HepG2 (cell line): Measurements from ENCODE around the gene DHRS4L2. TPM values are rescaled to one million over a fixed set of nuclear protein-coding genes. Genes with fewer than 3 reads are reported as not detected.

Experiments used
- ARID2 ChIP-seq: sonication (generic); formaldehyde crosslinking; IDR thresholded peaks from 2 replicates; pipeline ENCODE4 v1.8.1; 2022; ENCODE audit warnings: mild to moderate bottlenecking, missing genetic modification reagents, borderline replicate concordance
- ASH2L ChIP-seq: fragments of 300-600, 200-600 bp; sonication (generic); IDR thresholded peaks from 2 replicates; pipeline ENCODE4 v1.7.0; 2017; ENCODE audit warnings: low read depth, mild to moderate bottlenecking, moderate library complexity, mixed read lengths, low read length; ENCODE audit not compliant: insufficient read length
- CBX2 ChIP-seq, 2 experiments: fragments of 200-600 bp in 1 of 2; sonication (generic); formaldehyde crosslinking in 1 of 2; IDR thresholded peaks; 2 replicates each; pipeline versions ENCODE4 v1.7.0 to v1.8.1; 2018 to 2022; ENCODE audit warnings: low read depth in 2 of 2, low read length in 1 of 2, mild to moderate bottlenecking in 1 of 2, missing genetic modification reagents in 1 of 2
- CENPBD1 ChIP-seq: sonication (generic); formaldehyde crosslinking; IDR thresholded peaks from 2 replicates; pipeline ENCODE4 v1.8.0; 2022; ENCODE audit warnings: missing genetic modification reagents, low read depth, mild to moderate bottlenecking, borderline replicate concordance
- E2F2 ChIP-seq: sonication (generic); formaldehyde crosslinking; IDR thresholded peaks from 2 replicates; pipeline ENCODE4 v1.4.0; 2020; ENCODE audit warnings: missing genetic modification reagents, borderline replicate concordance
- FOXK2 ChIP-seq: fragments of 450-650 bp; IDR thresholded peaks from 2 replicates; pipeline ENCODE4 v1.6.1; 2016
- FOXP4 ChIP-seq: sonication (generic); formaldehyde crosslinking; IDR thresholded peaks from 2 replicates; pipeline ENCODE4 v1.4.0; 2020; ENCODE audit warnings: missing genetic modification reagents
- NCOA2 ChIP-seq: sonication (generic); formaldehyde crosslinking; IDR thresholded peaks from 2 replicates; pipeline ENCODE4 v1.8.0; 2022; ENCODE audit warnings: inconsistent platforms
- PRMT3 ChIP-seq: sonication (generic); formaldehyde crosslinking; IDR thresholded peaks from 2 replicates; pipeline ENCODE4 v1.8.1; 2022; ENCODE audit warnings: low read depth, mild to moderate bottlenecking, moderate library complexity, missing genetic modification reagents, borderline replicate concordance
- SALL2 ChIP-seq: sonication (generic); formaldehyde crosslinking; IDR thresholded peaks from 2 replicates; pipeline ENCODE4 v1.8.1; 2023; ENCODE audit warnings: mild to moderate bottlenecking, missing genetic modification reagents, inconsistent platforms
- SRSF9 ChIP-seq: fragments of 200-400 bp; formaldehyde crosslinking; IDR thresholded peaks from 2 replicates; pipeline ENCODE4 v1.6.1; 2018; ENCODE audit warnings: borderline replicate concordance, mild to moderate bottlenecking, low read depth, low read length; ENCODE audit not compliant: insufficient read depth, poor library complexity, severe bottlenecking
- TAF1 ChIP-seq: sonication (generic); formaldehyde crosslinking; IDR thresholded peaks from 2 replicates; pipeline ENCODE4 v1.4.0; 2020; ENCODE audit warnings: missing genetic modification reagents
- TGIF2 ChIP-seq: IDR thresholded peaks from 2 replicates; pipeline ENCODE4 v1.6.1; 2016; ENCODE audit warnings: control low read depth, missing compliant biosample characterization
- TMF1 ChIP-seq: sonication (generic); formaldehyde crosslinking; IDR thresholded peaks from 2 replicates; pipeline ENCODE4 v1.8.1; 2022; ENCODE audit warnings: low read depth, missing genetic modification reagents
- TP53 ChIP-seq: sonication (generic); formaldehyde crosslinking; conservative IDR thresholded peaks from 2 replicates; pipeline ENCODE4 v1.4.0; 2020; ENCODE audit warnings: missing genetic modification reagents
- ZFP90 ChIP-seq: sonication (generic); formaldehyde crosslinking; IDR thresholded peaks from 2 replicates; pipeline ENCODE4 v1.8.0; 2022; ENCODE audit warnings: missing genetic modification reagents, mild to moderate bottlenecking, inconsistent platforms, borderline replicate concordance
- ZMAT5 ChIP-seq: sonication (generic); formaldehyde crosslinking; IDR thresholded peaks from 2 replicates; pipeline ENCODE4 v1.5.0; 2020; ENCODE audit warnings: mild to moderate bottlenecking, low read depth, missing genetic modification reagents, borderline replicate concordance
- ZNF232 ChIP-seq: sonication (generic); formaldehyde crosslinking; IDR thresholded peaks from 2 replicates; pipeline ENCODE4 v1.4.0; 2020; ENCODE audit warnings: missing genetic modification reagents, borderline replicate concordance
- ZNF292 ChIP-seq: sonication (generic); formaldehyde crosslinking; IDR thresholded peaks from 2 replicates; pipeline ENCODE4 v1.8.1; 2022; ENCODE audit warnings: mild to moderate bottlenecking, low read depth, missing genetic modification reagents, borderline replicate concordance
- ZNF557 ChIP-seq: sonication (generic); formaldehyde crosslinking; IDR thresholded peaks from 2 replicates; pipeline ENCODE4 v1.4.0; 2020; ENCODE audit warnings: missing genetic modification reagents
- ZNF564 ChIP-seq: sonication (generic); formaldehyde crosslinking; IDR thresholded peaks from 2 replicates; pipeline ENCODE4 v1.8.1; 2023; ENCODE audit warnings: mild to moderate bottlenecking, missing genetic modification reagents
- ZNF83 ChIP-seq: sonication (generic); formaldehyde crosslinking; IDR thresholded peaks from 2 replicates; pipeline ENCODE4 v1.4.0; 2020; ENCODE audit warnings: missing genetic modification reagents, mild to moderate bottlenecking, borderline replicate concordance
- polyA plus RNA-seq, 8 experiments: library from polyadenylated mRNA; depleted of rRNA in 3 of 8; stranded (reverse) in 7 of 8; unstranded in 1 of 8; fragments of >200 nt; fragmentation: Illumina TruSeq in 4 of 8; extraction: Trizol in 4 of 8; gene quantifications; 2 replicates each; pipeline versions ENCODE4 v1.2.1 to v1.2.3, GENCODE V29; 2011 to 2016; ENCODE audit warnings: low read depth in 4 of 8, missing spikeins in 1 of 8, mixed read lengths in 1 of 8; ENCODE audit not compliant: insufficient read depth in 1 of 8
- total RNA-seq, 5 experiments: library from RNA; depleted of rRNA; stranded (reverse); fragments of >200 nt; fragmentation: Illumina TruSeq; extraction: Trizol; gene quantifications; 2 replicates each; pipeline ENCODE4 v1.2.3, GENCODE V29; 2016; ENCODE audit warnings: low read depth in 1 of 5

The DHRS4L2 gene
- total and polyA plus RNA-seq, 2 of the 13 experiments (the other 11 are each of a cell fraction or from before 2014, with no cell fraction given), result 24.7 to 38.2 TPM

GRCh38 chr14:24051789-24052655 lies 63.3 kb downstream of the DHRS4L2 start, which contains the start of gene CARMIL3 (continued):
- TF ChIP-seq SALL2 (CRISPR knock-in tag) (peak; percentile 71; the same call in 1 of the 2 replicates), CBX2 (IDR thresholded peaks at IDR 0.05; ENCODE audit: low read depth, low read length) (no peak), CBX2 (CRISPR knock-in tag; IDR thresholded peaks at IDR 0.05; ENCODE audit: low read depth) (peak; percentile 10; the same call in 1 of the 2 replicates), ZFP90 (peak; percentile 98), ZMAT5 (no peak), ZNF232 (CRISPR knock-in tag) (peak; percentile 74), ASH2L (no peak), ZNF292 (CRISPR knock-in tag) (peak; percentile 45; the same call in 1 of the 2 replicates), ZNF557 (CRISPR knock-in tag) (0 out of 2 replicates have a peak, but pooled peaks have one; percentile 84), FOXP4 (CRISPR knock-in tag) (0 out of 2 replicates have a peak, but pooled peaks have one; percentile 33), NCOA2 (CRISPR knock-in tag) (peak; percentile 65), SRSF9 (no peak), ZNF564 (peak; percentile 83; the same call in 1 of the 2 replicates), FOXK2 (no peak), TGIF2 (CRISPR knock-in tag) (no peak), TAF1 (peak; percentile 50), CENPBD1 (CRISPR knock-in tag) (peak; percentile 28; the same call in 1 of the 2 replicates), TMF1 (CRISPR knock-in tag) (peak; percentile 72; the same call in 1 of the 2 replicates), ZNF83 (peak; percentile 91; the same call in 1 of the 2 replicates), TP53 (no peak), ARID2 (CRISPR knock-in tag) (peak; percentile 10; the same call in 1 of the 2 replicates), PRMT3 (no peak; the same call in 1 of the 2 replicates), E2F2 (peak; percentile 82; the same call in 1 of the 2 replicates)
